ENCODE results near the gene CLEC3B. TPM values are rescaled to one million over a fixed set of nuclear protein-coding genes. Genes with fewer than 3 reads are reported as not detected.

The CLEC3B gene
- total and polyA plus RNA-seq, 10 of the 15 experiments (the other 5 are each of a cell fraction or from before 2014, with no cell fraction given) = 0.23 TPM; not detected in 9

- FAIRE-seq (no peak), ATAC-seq (no peak), DNase-seq (ENCODE audit: low read depth, low spot score) (no peak)
- 65% methylated on average over 2 of the region's 2 CpGs for WGBS (ENCODE audit: insufficient coverage, insufficient replicate concordance, low lambda C conversion rate, missing lambda C conversion rate)
- Histone ChIP-seq H3K4me2 (ENCODE audit: control insufficient read depth, insufficient read depth) (no peak overlapping the region), H4K20me1 (ENCODE audit: control insufficient read depth, insufficient read depth) (no peaks in the 10 kb centered on the region), H3K9me3 (replicated peaks; ENCODE audit: control insufficient read depth, insufficient read depth, low read length) (no peaks in the 10 kb centered on the region), H3K27me3 (replicated peaks in 1 of 2; ENCODE audit: control insufficient read depth in 2 of 2, insufficient read depth in 2 of 2, low read length in 1 of 2) (no peaks in the 10 kb centered on the region), H3K4me1 (ENCODE audit: control insufficient read depth, insufficient read depth, low read length) (no peaks in the 10 kb centered on the region), H3K27ac (ENCODE audit: control insufficient read depth, insufficient read depth) (no peak overlapping the region), H3K36me3 (ENCODE audit: control insufficient read depth in 2 of 2, insufficient read depth in 2 of 2, low read length in 1 of 2) (peaks cover 25 to 50% of the 10 kb centered on the region in 2 experiments), H3K9ac (ENCODE audit: control insufficient read depth, insufficient read depth, low read length) (no peak overlapping the region), H2AFZ (ENCODE audit: control insufficient read depth, low read depth, low read length) (no peak overlapping the region), H3K79me2 (ENCODE audit: control insufficient read depth, insufficient read depth, low read length) (no peaks in the 10 kb centered on the region; the same call in 1 of the 2 replicates), H3K4me3 (no peak overlapping the region)
- in situ Hi-C loops (cut with MboI) = no loop called here
- intact Hi-C loops (cut with micrococcal nuclease; ENCODE audit: unreplicated experiment) = no loop called here
- SMC1A ChIA-PET (ENCODE audit: uncharacterized antibody, unreplicated experiment) = no interaction called here
- RAD21 ChIA-PET (ENCODE audit: unreplicated experiment) = no interaction called here
- POLR2A ChIA-PET = no interaction called here
- TF ChIP-seq, protein P1, sequence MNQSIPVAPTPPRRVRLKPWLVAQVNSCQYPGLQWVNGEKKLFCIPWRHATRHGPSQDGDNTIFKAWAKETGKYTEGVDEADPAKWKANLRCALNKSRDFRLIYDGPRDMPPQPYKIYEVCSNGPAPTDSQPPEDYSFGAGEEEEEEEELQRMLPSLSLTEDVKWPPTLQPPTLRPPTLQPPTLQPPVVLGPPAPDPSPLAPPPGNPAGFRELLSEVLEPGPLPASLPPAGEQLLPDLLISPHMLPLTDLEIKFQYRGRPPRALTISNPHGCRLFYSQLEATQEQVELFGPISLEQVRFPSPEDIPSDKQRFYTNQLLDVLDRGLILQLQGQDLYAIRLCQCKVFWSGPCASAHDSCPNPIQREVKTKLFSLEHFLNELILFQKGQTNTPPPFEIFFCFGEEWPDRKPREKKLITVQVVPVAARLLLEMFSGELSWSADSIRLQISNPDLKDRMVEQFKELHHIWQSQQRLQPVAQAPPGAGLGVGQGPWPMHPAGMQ (IDR thresholded peaks at IDR 0.05; ENCODE audit: borderline replicate concordance) = no peak
- no peak for TF ChIP-seq TBL1XR1 (IDR thresholded peaks at IDR 0.05; ENCODE audit: low read depth, low read length)
- no peak for TF ChIP-seq RB1 (IDR thresholded peaks at IDR 0.05; ENCODE audit: borderline replicate concordance)
- no peak for TF ChIP-seq JUNB (IDR thresholded peaks at IDR 0.05)
- TF ChIP-seq CBFB (IDR thresholded peaks at IDR 0.05; ENCODE audit: low read depth) = no peak
- TF ChIP-seq RAD21 (IDR thresholded peaks at IDR 0.05; ENCODE audit: insufficient read depth, low read depth, low read length) = no peak
- no peak for TF ChIP-seq TCF3 (IDR thresholded peaks at IDR 0.05; ENCODE audit: borderline replicate concordance, insufficient read depth, low read depth, low read length)
- no peak for TF ChIP-seq HDAC2 (IDR thresholded peaks at IDR 0.05)
- no peak for TF ChIP-seq ZNF217 (IDR thresholded peaks at IDR 0.05)
- no peak for TF ChIP-seq ZNF274 (IDR thresholded peaks at IDR 0.05; ENCODE audit: insufficient read depth, insufficient read length)
- TF ChIP-seq, protein P2, sequence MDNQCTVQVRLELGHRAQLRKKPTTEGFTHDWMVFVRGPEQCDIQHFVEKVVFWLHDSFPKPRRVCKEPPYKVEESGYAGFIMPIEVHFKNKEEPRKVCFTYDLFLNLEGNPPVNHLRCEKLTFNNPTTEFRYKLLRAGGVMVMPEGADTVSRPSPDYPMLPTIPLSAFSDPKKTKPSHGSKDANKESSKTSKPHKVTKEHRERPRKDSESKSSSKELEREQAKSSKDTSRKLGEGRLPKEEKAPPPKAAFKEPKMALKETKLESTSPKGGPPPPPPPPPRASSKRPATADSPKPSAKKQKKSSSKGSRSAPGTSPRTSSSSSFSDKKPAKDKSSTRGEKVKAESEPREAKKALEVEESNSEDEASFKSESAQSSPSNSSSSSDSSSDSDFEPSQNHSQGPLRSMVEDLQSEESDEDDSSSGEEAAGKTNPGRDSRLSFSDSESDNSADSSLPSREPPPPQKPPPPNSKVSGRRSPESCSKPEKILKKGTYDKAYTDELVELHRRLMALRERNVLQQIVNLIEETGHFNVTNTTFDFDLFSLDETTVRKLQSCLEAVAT (IDR thresholded peaks at IDR 0.05) = no peak
- no peak for TF ChIP-seq GATAD2B (conservative IDR thresholded peaks at IDR 0.05; ENCODE audit: low read depth)
- TF ChIP-seq CEBPB (IDR thresholded peaks at IDR 0.05; ENCODE audit: borderline replicate concordance in 1 of 2, low read depth in 2 of 2, low read length in 2 of 2) = no peak
- no peak for TF ChIP-seq SUPT20H (IDR thresholded peaks at IDR 0.05; ENCODE audit: borderline replicate concordance, control insufficient read depth, low read depth, low read length)
- no peak for TF ChIP-seq FOXK2 (IDR thresholded peaks at IDR 0.05)
- TF ChIP-seq, protein P3, sequence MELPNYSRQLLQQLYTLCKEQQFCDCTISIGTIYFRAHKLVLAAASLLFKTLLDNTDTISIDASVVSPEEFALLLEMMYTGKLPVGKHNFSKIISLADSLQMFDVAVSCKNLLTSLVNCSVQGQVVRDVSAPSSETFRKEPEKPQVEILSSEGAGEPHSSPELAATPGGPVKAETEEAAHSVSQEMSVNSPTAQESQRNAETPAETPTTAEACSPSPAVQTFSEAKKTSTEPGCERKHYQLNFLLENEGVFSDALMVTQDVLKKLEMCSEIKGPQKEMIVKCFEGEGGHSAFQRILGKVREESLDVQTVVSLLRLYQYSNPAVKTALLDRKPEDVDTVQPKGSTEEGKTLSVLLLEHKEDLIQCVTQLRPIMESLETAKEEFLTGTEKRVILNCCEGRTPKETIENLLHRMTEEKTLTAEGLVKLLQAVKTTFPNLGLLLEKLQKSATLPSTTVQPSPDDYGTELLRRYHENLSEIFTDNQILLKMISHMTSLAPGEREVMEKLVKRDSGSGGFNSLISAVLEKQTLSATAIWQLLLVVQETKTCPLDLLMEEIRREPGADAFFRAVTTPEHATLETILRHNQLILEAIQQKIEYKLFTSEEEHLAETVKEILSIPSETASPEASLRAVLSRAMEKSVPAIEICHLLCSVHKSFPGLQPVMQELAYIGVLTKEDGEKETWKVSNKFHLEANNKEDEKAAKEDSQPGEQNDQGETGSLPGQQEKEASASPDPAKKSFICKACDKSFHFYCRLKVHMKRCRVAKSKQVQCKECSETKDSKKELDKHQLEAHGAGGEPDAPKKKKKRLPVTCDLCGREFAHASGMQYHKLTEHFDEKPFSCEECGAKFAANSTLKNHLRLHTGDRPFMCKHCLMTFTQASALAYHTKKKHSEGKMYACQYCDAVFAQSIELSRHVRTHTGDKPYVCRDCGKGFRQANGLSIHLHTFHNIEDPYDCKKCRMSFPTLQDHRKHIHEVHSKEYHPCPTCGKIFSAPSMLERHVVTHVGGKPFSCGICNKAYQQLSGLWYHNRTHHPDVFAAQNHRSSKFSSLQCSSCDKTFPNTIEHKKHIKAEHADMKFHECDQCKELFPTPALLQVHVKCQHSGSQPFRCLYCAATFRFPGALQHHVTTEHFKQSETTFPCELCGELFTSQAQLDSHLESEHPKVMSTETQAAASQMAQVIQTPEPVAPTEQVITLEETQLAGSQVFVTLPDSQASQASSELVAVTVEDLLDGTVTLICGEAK (IDR thresholded peaks at IDR 0.05; ENCODE audit: borderline replicate concordance) = no peak
- no TSS peak for BruUV-seq (replicated peaks)
- CTCF ChIA-PET = interaction anchor here (1.2 to 4.6 kb wide), 2 partner anchors 12 to 36 kb away, joined by 3 to 22 read pairs; no protein-coding TSS in a partner anchor
These were observed 26.3 kb upstream of the CLEC3B start for GRCh38 chr3:44999782-45000181.
